ENCODE measurements around the gene SRMS.
"Not testable (repeated sequence)": the region's sequence is repeated elsewhere in the genome, so short reads cannot be mapped to it uniquely, and the experiment has no call there.

- TF ChIP-seq CTCF (conservative IDR thresholded peaks at IDR 0.05 in 1 of 2, IDR thresholded peaks at IDR 0.05 in 1 of 2; ENCODE audit: extremely low read depth in 1 of 2, insufficient read depth in 1 of 2, low read depth in 1 of 2, low read length in 2 of 2); EZH2 (IDR thresholded peaks at IDR 0.05; ENCODE audit: borderline replicate concordance, low read length): not testable (repeated sequence)
Observed at GRCh38 chr20:63559485-63560332, 12.2 kb upstream of the SRMS start.
